ENCODE results near the gene PDCD2L.
A peak's percentile ranks its signal among the peaks of the same experiment; 100 is the strongest.

Gene PDCD2L

GRCh38 chr19:34364830-34365462, 39.3 kb upstream of the PDCD2L start, which contains the start of gene GPI (continued):
- TF ChIP-seq ZBTB11 (tag by site-specific recombination; conservative IDR thresholded peaks at IDR 0.05; ENCODE audit: low read depth) = 0 out of 2 replicates have a peak, but pooled peaks have one; percentile 13
- TF ChIP-seq ZNF24 (tag by site-specific recombination; IDR thresholded peaks at IDR 0.05) = peak; percentile 98
- no peak for TF ChIP-seq ZNF132 (tag by site-specific recombination; IDR thresholded peaks at IDR 0.05; ENCODE audit: borderline replicate concordance)
- 0 out of 2 replicates have a peak, but pooled peaks have one; percentile 25 for TF ChIP-seq ZNF777 (tag by site-specific recombination; IDR thresholded peaks at IDR 0.05; ENCODE audit: borderline replicate concordance)
- TF ChIP-seq ZNF23 (tag by site-specific recombination; IDR thresholded peaks at IDR 0.05; ENCODE audit: borderline replicate concordance) = no peak
- peak; percentile 95 for TF ChIP-seq ZBTB26 (tag by site-specific recombination; optimal IDR thresholded peaks at IDR 0.05)
- no peak for TF ChIP-seq ZNF654 (tag by site-specific recombination; IDR thresholded peaks at IDR 0.05; ENCODE audit: low read depth)
- TF ChIP-seq ZNF341 (tag by site-specific recombination; IDR thresholded peaks at IDR 0.05; ENCODE audit: low read depth) = peak; percentile 87
- no peak for TF ChIP-seq ZNF2 (tag by site-specific recombination; IDR thresholded peaks at IDR 0.05)
- TF ChIP-seq HIC1 (tag by site-specific recombination; IDR thresholded peaks at IDR 0.05) = peak; percentile 88
- peak; percentile 97 for TF ChIP-seq ZNF335 (tag by site-specific recombination; conservative IDR thresholded peaks at IDR 0.05)
- peak; percentile 41 for TF ChIP-seq EGR2 (tag by site-specific recombination; IDR thresholded peaks at IDR 0.05; ENCODE audit: low read depth)
- TF ChIP-seq ZBTB20 (tag by site-specific recombination; IDR thresholded peaks at IDR 0.05) = peak; percentile 51; the same call in 1 of the 2 replicates
- 0 out of 2 replicates have a peak, but pooled peaks have one; percentile 10 for TF ChIP-seq ZNF629 (tag by site-specific recombination; IDR thresholded peaks at IDR 0.05)
- no peak for TF ChIP-seq ZNF404 (tag by site-specific recombination; IDR thresholded peaks at IDR 0.05)
- peak; percentile 92 for TF ChIP-seq ZBTB8A (tag by site-specific recombination; IDR thresholded peaks at IDR 0.05)
- no peak for TF ChIP-seq ZNF449 (tag by site-specific recombination; IDR thresholded peaks at IDR 0.05)
- TF ChIP-seq ZNF558 (tag by site-specific recombination; IDR thresholded peaks at IDR 0.05) = no peak
- peak; percentile 79; the same call in 1 of the 2 replicates for TF ChIP-seq YY1 (tag by site-specific recombination; IDR thresholded peaks at IDR 0.05)
- peak; percentile 37; the same call in 1 of the 2 replicates for TF ChIP-seq PRDM10 (tag by site-specific recombination; IDR thresholded peaks at IDR 0.05)
- TF ChIP-seq KLF8 (tag by site-specific recombination; IDR thresholded peaks at IDR 0.05) = peak; percentile 54; the same call in 1 of the 2 replicates
- TF ChIP-seq KLF9 (tag by site-specific recombination; IDR thresholded peaks at IDR 0.05; ENCODE audit: low read depth) = peak; percentile 53; the same call in 1 of the 2 replicates
